ENCODE results near the gene GPR132. TPM values are rescaled to one million over a fixed set of nuclear protein-coding genes. Genes with fewer than 3 reads are reported as not detected.

The GPR132 gene
- total and polyA plus RNA-seq, 2 of the 8 experiments (the other 6 are each of a cell fraction or from before 2014, with no cell fraction given) = 0.11 TPM; not detected in 1

DNA sequence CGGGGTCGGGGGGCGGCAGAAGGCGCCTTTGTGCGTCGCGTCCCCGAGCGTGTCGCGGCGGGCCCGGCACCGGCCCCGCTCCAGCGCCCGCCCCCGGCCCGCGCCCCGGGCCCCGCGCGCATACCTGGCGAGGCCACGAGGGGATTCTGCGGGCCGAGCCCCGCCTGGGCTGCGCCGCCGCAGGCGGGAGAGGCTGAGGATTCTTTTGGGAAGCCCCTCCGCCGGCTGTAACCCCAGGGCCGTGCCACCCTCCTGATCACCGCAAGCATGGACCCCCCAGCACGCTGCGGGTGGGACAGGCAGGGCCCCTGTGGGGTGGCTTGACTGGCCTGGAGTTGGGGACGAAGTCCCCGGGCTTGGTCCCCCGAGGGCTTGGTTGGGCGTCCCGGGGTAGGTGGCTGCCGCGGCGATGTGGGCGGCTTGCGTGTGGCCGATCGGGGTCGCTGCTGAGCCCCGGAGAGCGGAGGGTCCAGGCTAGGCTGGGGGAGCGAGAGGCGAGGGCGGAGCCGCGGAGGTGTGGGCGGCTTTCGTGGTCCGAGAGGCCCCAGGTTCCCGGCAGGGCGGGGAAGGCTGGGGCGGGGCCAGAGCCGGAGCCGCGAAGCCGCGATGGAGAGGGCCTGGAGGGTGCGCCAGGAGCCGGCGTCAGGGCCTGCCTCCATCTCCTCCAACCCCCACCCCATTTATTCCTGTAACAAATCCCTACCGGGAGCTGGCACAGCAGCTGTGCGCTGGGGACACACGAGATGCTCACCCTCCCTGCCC lies 28.4 kb upstream of the GPR132 start (continued):
- TF ChIP-seq, protein P1, sequence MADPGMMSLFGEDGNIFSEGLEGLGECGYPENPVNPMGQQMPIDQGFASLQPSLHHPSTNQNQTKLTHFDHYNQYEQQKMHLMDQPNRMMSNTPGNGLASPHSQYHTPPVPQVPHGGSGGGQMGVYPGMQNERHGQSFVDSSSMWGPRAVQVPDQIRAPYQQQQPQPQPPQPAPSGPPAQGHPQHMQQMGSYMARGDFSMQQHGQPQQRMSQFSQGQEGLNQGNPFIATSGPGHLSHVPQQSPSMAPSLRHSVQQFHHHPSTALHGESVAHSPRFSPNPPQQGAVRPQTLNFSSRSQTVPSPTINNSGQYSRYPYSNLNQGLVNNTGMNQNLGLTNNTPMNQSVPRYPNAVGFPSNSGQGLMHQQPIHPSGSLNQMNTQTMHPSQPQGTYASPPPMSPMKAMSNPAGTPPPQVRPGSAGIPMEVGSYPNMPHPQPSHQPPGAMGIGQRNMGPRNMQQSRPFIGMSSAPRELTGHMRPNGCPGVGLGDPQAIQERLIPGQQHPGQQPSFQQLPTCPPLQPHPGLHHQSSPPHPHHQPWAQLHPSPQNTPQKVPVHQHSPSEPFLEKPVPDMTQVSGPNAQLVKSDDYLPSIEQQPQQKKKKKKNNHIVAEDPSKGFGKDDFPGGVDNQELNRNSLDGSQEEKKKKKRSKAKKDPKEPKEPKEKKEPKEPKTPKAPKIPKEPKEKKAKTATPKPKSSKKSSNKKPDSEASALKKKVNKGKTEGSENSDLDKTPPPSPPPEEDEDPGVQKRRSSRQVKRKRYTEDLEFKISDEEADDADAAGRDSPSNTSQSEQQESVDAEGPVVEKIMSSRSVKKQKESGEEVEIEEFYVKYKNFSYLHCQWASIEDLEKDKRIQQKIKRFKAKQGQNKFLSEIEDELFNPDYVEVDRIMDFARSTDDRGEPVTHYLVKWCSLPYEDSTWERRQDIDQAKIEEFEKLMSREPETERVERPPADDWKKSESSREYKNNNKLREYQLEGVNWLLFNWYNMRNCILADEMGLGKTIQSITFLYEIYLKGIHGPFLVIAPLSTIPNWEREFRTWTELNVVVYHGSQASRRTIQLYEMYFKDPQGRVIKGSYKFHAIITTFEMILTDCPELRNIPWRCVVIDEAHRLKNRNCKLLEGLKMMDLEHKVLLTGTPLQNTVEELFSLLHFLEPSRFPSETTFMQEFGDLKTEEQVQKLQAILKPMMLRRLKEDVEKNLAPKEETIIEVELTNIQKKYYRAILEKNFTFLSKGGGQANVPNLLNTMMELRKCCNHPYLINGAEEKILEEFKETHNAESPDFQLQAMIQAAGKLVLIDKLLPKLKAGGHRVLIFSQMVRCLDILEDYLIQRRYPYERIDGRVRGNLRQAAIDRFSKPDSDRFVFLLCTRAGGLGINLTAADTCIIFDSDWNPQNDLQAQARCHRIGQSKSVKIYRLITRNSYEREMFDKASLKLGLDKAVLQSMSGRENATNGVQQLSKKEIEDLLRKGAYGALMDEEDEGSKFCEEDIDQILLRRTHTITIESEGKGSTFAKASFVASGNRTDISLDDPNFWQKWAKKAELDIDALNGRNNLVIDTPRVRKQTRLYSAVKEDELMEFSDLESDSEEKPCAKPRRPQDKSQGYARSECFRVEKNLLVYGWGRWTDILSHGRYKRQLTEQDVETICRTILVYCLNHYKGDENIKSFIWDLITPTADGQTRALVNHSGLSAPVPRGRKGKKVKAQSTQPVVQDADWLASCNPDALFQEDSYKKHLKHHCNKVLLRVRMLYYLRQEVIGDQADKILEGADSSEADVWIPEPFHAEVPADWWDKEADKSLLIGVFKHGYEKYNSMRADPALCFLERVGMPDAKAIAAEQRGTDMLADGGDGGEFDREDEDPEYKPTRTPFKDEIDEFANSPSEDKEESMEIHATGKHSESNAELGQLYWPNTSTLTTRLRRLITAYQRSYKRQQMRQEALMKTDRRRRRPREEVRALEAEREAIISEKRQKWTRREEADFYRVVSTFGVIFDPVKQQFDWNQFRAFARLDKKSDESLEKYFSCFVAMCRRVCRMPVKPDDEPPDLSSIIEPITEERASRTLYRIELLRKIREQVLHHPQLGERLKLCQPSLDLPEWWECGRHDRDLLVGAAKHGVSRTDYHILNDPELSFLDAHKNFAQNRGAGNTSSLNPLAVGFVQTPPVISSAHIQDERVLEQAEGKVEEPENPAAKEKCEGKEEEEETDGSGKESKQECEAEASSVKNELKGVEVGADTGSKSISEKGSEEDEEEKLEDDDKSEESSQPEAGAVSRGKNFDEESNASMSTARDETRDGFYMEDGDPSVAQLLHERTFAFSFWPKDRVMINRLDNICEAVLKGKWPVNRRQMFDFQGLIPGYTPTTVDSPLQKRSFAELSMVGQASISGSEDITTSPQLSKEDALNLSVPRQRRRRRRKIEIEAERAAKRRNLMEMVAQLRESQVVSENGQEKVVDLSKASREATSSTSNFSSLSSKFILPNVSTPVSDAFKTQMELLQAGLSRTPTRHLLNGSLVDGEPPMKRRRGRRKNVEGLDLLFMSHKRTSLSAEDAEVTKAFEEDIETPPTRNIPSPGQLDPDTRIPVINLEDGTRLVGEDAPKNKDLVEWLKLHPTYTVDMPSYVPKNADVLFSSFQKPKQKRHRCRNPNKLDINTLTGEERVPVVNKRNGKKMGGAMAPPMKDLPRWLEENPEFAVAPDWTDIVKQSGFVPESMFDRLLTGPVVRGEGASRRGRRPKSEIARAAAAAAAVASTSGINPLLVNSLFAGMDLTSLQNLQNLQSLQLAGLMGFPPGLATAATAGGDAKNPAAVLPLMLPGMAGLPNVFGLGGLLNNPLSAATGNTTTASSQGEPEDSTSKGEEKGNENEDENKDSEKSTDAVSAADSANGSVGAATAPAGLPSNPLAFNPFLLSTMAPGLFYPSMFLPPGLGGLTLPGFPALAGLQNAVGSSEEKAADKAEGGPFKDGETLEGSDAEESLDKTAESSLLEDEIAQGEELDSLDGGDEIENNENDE (IDR thresholded peaks at IDR 0.05; ENCODE audit: insufficient replicate concordance, low read length) = no peak
- TF ChIP-seq TCF12 (IDR thresholded peaks at IDR 0.05; ENCODE audit: low read depth, low read length) (no peak), CBX5 (IDR thresholded peaks at IDR 0.05; ENCODE audit: low read depth, low read length) (no peak), CHD2 (IDR thresholded peaks at IDR 0.05; ENCODE audit: low read length) (no peak)

All from H1 (cell line).